HG02678 (cell line): ENCODE results near the gene MAP3K3.

Source experiments
- ATAC-seq: cut with Tn5 transposase; IDR thresholded peaks from one replicate; pipeline ENCODE4 v1.9.1; 2021; ENCODE audit warnings: mild to moderate bottlenecking, moderate library complexity; ENCODE audit not compliant: unreplicated experiment

Gene MAP3K3

DNA sequence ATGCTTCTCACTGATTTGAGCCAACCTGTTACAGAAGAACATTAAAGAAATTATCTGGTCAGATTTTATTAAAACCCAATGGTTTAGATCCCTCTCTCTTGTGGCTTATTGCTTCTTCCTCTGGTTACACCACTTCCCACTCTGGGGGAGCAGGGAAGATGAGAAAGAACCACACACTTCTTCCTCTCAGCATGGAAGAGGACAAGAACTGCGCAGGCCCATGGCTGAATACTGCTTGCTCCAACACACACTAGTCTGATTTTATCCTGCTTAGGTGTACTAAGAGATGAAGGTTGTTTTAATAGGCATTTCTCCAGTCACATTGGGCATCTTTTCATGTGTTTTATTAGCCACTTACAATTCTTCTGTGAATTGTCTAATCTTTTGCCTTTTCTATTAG is 27.6 kb downstream of the MAP3K3 start:
- no peak for ATAC-seq

DNA sequence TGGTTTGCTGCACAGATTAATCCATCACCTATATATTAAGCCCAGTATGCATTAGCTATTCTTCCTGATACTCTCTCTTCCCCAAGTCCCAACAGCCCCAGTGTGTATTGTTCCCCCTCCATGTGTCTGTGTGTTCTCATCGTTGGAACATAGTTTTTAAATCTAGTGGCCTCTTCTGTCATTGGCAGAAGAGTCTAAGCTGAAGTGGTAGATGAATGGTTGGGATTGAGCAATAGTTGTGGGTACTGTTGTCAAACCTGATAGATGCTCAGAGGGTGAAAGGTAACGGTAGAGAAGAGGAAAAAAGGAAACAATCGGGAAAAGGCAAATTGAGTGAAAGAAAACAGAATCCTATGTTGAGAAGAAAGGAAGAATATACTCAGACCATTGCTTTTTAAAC is 29.9 kb downstream of the MAP3K3 start:
- ATAC-seq, result no peak

DNA sequence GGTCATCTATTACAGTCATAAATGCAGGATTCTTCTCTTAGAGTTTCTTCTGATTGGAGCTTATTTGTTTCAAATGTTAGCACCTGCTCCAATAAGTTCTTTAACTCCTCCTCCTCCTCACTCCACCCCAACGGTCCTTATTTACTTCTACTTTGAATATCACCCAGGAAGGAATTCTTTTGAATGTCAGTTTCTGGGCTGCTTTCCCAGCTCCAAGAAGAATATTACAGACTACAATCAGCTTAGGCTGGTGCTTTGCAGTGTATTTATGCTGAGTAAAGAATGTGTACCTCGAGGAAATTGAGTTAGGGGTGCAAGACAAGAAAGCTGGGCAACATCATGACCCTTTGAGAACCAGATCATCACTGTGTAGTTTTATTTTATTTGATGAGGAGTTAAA is 30.8 kb downstream of the MAP3K3 start:
- no peak for ATAC-seq

DNA sequence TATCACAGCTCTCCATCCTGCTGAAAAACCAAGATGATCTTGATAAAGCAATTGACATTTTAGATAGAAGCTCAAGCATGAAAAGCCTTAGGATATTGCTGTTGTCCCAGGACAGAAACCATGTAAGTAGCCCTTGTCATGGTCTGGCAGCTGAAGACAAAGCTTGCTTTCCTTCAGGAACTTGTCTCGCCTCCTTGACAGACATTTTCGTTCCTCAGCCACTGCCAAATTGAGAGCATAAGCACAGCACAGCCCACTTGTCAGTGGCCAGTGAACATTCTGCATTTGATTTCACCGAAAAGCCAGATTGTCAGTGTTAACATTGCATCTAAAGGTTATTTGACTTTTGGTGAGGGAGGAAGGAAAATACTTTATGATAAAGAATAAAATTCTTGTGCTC is 35.6 kb downstream of the MAP3K3 start:
- ATAC-seq, result no peak

DNA sequence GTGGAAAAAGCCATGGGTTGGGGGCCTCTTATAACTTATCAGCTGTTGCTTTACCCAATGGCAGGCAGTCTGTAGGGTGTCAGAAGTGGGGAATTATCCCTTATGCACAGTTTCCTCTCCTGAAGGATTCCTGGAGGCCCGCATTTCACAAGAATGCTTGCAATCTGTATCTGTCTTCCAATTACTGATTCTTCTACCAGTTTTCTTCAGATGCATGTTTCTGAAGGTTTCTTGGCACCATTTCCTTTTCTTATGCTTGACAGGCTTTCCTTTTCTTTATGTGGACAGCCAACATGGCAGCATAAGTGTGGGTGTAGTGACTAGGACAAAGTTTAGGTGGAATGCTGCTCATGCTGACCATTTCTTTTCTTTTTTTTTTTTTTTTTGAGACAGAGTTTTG is 36.1 kb downstream of the MAP3K3 start:
- no peak for ATAC-seq

DNA sequence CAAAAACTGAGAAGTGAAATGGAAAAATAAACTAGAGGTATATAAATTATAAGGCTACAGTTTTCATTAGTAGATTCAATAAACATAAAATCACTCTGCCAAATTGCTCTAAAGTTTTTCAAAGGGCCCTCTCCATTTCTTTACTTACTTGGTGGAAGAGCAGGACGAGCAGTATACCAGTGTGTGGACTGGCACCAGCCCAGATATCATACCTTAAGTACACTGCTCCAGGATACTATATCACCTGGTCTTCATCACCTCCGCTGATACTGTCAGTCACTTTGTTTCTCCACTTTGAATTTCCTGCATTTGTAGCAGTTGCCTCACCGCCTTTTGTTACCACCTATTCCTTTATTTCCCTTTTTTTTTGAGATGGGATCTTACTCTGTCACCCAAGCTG is 37.6 kb downstream of the MAP3K3 start:
- no peak for ATAC-seq

DNA sequence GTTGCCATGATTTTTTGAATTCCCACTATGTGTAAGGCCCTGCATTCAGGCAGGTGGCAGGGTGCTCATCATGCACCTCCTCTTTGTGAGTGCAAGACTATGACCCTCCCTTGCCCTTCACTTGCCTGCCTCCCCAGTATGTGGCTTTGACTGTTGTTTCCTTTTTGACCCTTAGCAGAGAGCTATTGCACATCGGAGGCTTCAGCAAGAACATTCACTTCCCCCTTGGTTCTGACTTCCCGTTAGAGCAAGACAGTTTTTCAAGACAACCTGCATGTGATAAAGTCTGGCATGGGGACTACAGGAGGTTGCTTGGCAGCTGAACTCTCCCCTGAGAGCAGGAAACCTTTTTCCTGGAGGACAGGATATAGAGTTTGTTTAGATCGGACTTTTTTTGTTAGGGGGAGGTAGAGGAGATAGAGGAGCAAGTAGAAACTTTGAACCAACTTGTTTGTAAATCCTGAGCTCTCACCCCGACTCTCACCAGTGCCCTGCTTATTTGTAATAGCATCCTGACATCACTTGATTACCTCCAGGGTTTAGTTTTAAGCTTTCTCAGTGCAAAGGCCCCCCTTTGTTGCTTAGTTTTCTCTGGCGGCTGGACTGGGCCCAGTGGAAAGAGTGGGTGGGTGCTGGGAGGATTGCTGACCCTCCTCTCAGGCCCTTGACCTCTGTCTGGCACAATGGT is 43.5 kb downstream of the MAP3K3 start:
- ATAC-seq, result no peak

DNA sequence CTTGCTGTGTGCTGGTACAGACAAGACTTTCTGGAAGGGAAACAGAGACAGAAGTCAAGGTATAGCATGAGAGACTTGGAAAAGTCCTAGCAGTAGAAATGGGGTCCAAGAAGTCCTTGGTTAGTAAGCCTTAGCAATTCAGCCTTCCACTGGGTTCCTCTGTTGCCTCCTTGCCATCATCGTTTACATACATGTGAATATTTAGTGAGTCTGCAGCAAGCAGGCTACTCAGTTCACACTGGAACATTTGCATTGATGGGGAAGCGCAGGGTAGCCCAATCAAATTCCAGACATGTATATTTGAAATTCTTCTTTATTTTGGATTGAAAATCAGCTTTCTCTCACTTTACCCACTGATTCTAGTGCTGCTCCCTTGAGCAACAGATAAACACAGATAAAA is 50.6 kb downstream of the MAP3K3 start:
- no peak for ATAC-seq

DNA sequence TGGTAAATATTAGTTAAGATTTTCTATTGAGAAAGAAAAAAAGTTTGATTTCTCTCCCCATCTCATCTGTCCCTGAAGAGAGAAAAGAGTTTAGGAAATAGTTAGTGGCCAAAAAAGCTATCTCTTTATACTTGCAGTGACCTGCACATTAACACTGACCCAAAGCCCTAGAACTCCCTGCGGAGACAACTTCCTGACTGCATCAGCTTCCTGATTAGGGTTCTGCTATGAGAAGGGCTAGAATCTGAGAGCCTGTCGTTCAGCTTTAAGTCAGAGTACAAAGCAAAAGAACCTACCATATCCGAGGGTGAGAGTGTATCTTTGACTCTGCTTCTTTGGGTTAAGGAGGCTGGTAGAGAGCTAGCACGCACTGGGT is 53.0 kb downstream of the MAP3K3 start:
- ATAC-seq, result no peak

DNA sequence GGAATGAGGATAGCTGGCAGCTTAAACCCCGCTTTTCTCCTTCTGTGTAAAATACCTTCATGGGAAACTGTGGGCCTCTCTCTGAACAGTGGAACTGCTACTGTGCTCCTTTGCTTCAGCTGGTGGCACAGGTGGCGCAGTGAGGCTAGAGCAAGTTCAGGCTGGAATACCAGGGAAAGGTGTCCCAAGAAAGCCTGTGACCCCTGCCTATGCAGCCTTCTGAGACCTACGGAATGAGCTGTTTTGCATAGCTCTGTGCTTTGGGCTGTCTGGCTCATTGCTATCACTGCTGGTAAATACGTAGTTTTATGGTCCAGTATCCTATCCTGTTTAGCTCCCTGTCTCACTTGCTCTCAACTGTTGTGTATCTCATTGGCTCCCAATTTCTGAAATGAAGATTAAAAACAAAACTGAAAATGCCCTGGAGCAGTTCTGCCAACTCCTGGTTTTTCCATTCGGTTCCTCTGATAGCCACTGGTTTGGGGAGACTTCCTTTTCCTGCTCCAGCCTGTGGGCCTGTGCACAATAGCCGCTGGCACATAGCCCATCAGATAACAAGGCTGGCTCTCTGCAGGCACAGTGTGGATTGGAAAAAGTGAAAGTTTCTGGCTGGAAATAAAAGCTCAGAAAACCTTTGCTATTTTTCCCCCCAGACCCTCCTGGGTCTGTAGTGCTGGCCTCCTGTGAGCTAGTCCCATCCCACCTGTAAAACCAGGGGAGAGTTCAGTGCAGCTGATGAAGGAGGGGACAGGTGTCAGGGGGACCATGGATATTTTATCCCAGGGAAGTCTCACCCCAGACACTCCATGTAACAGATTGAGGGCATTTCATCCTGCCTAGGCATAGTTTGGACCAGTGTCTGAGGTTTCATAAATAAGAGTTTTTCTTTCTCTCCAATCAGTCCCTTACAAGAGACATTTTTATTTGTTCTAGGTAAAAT is 53.7 kb downstream of the MAP3K3 start:
- no peak for ATAC-seq

DNA sequence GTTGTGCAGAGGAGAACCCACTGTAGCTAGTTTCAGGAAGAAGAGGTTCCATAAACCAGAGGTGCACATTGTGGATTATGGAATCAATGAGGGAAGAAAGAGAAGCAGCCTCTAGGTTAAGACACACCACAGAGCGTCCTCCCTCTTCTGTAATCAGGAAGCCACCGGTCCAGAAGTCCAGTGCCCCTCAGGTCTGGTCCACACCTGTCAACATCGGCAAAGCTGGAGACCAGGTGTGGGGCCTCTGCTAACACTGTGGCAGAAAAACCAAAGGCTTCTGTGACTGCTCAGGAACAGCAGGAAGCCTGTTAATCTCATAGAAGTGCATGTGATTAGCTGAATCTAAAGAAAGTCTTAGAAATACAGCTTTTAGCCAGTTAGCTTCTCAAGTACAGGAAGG is 54.4 kb downstream of the MAP3K3 start:
- ATAC-seq, result no peak

DNA sequence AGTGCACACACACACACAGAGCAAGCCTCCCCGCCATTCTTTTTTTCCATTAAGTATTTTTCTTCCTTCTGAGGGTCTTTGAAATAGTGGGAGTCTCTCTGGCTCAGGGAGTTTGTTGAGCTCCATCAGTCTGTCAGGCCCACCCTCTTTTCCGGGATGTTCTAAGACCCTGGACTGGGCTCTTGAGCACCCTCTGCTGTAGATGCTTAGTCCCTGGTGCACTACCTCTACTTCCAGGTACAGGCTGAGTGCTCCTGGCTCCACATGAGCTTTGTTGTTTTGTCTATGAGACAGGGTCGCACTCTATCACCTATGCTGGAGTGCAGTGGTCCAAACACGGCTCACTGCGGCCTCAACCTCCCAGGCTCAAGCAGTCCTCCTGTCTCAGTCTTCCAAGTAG is 57.0 kb downstream of the MAP3K3 start:
- ATAC-seq, result no peak

DNA sequence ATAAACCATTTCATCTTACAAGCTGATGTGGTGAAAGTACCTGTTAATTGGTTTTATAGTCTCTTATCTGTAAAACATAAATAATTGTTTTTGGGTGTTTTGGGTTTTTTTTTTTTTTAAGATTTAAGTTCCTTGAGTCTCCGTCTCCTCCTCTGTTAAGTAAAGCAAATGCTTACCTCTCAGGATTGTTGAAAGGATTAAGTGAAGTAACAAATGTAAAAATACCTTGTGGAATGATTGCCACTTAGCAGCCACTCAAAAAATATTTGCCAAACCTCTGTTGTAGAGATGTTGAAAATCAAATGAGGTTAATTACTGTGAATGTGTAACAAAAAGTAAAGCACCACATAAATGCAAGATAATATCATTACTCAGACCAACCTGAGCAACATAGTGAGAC is 58.5 kb downstream of the MAP3K3 start:
- ATAC-seq, result no peak

DNA sequence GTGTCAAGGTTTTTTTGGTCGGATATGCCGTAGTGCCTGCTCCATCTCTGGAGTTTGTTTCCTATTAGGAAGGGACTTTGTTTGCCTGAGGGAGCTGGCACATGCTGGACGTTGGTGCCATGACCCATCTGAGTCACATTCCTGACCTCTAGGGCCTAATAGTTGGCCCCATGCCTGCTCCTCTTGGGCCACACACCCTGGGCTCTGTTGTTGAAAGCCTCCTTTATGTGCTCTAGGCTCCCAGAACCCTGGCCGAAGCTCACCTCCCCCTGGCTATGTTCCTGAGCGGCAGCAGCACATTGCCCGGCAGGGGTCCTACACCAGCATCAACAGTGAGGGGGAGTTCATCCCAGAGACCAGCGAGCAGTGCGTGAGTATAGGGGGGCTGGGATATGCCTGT is 59.3 kb downstream of the MAP3K3 start:
- ATAC-seq, result no peak

DNA sequence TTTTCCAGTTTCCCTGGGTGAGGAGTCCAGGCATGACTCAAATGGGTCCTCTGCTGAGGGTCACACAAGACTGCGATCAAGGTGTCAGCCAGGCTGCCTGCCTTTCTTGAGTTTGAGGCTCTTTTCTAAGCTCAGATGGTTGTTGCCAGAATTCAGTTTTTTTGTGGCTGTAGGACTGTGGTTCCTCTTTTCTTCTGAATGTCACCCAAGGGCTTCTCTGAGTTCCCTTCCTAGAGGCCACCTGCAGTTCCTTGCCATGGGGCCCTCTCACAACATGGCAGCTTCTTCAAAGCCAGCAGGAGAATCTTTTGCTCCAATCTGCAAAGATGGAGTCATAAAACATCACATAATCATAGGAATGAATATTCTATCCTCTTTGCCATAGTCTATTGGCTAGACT is 60.2 kb downstream of the MAP3K3 start:
- no peak for ATAC-seq

DNA sequence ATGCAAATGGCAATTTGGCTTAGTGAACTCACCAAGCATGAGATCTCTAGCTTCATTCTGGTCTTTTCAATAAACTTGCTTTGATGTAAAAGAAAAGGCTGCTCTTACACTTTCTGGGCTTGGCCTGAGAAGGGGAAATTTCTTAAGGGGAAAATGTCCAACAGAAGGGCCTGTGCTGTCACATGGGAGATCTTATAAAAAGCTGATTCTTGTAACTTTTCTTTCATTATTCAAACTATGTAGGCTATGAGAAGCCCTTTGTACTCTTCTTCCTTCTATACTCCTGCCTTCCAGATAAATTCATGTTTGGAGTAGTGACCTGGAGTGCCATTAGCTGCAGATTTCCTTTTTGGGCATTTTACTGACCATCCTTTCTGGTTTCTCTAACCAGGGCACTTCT is 60.8 kb downstream of the MAP3K3 start:
- no peak for ATAC-seq

DNA sequence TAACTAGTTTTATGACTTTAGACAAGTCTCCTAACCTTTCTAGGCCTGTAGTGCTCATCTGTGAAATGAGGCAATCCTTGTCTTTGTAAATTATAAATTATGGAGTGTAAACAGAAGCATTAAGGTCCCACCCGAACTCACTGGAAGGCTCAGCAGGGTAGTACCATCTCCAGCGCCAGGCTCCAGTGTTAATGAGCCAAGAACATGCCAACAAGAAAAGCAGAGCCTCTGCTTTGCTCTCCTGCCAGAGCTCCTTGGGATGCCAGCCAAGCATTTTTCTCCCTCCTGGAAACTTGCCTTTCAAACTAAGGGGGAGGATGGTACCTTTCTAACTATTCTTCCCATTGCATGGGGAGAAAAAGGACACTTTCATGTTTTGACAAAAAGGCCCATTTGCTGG is 62.8 kb downstream of the MAP3K3 start:
- no peak for ATAC-seq

DNA sequence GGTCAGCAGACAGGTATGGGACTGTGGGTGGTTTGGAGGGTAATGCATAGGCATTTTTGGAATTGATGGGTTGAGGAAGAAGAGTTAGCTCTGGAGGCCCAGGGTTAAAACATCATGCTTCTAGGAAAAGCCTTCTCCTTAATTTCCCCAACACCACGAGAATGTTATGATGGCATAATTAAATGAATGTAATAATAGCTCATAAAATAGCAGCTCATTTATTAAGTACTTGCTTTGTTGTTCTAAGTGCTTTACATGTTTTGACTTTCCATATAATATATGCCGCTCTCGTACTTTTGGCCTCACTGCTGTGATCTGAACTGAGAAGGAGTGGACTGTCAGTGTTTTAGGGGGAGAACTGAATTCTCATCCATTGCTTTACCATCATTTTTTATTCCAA is 63.4 kb downstream of the MAP3K3 start:
- ATAC-seq, result no peak

DNA sequence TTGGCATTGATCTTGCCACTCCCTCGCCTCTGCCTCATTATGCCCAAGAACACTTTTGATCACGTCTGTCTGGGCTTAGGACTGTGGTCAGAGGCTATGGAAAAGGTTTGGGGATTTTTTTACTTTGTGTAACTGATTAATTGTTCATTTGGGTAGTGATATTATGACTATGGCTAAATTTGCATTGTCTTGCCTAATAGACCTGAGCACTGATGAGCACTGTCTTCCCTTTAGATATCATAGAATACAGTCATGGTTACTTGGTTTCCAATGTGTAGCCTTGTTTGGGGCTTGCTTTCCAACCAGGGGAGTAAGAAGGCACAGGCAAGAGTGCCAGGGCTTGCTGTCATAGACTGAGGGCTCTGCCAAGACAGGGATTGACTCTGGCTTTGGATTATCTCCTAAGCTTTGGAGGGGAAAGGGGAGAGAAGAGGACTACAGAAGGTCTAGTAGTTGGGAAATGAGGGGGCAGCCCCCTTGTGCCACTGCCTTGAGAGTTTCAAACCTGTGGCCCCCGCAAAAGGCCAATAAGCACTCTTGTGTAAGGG is 64.0 kb downstream of the MAP3K3 start:
- no peak for ATAC-seq

DNA sequence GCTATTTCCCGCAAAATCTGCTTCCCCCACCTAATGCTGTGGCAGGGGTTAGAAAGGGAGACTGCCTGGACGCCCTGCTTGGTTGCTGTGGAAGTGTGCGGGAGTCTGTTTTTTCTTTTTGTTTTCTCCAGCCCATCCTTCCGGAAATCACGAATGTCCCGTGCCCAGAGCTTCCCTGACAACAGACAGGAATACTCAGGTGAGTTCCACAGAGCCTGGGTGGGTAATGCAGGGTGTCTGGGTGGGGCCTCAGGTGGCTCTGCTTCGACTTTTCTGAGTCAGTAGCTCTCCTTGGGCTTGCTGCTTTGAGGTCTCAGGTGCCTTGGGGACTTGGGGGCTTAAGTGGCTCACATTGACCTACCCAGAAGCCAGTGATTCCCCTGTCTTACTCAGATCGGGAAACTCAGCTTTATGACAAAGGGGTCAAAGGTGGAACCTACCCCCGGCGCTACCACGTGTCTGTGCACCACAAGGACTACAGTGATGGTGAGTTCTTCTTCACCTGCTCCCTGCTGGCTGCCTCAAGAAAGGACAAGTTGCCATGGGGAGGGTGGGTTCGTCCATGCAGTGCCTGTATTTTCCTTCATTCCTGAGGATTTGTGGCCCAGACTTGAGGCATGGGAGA is 66.3 kb downstream of the MAP3K3 start:
- no peak for ATAC-seq

DNA sequence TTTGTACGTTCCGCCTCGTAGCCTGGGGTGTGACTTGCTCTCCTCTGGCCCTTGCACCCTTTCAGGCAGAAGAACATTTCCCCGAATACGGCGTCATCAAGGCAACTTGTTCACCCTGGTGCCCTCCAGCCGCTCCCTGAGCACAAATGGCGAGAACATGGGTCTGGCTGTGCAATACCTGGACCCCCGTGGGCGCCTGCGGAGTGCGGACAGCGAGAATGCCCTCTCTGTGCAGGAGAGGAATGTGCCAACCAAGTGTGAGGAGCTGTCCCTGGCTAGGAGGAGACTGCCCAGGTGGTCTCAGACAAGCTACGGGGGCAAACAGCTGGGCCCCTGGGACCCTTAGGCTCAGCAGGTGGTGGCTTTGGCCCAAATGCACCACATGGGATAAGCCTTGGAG is 67.3 kb downstream of the MAP3K3 start:
- ATAC-seq, result no peak
